Measurements from ENCODE around the gene C10orf71.

DNA sequence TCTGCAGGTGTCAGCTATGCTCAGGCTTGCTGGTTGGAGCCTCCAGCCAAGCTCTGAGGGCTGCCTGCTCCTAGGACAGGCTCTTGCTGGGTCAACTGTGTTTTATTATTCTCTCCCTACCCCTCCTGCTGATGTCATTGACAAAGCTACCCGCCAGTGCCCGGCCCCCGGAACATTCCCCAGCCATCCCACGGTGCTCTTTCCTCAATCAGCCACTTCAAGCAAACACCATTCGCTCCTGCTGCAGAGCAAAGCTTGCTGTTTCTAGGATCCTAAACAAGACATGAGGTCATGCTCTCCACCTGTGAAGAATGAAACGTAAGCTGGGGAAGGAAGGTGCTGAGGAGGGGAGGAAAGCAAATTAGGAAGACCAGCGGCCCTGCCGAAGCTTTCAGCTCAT lies 2.1 kb upstream of the C10orf71 start:
- no peak for TF ChIP-seq GATA2 (IDR thresholded peaks at IDR 0.05; ENCODE audit: low read depth, low read length)
- no peak for TF ChIP-seq GATA3 (IDR thresholded peaks at IDR 0.05; ENCODE audit: low read depth, low read length)

Measured in SH-SY5Y (cell line).